GM19438 (cell line): Measurements from ENCODE around the gene DDR2.
"Not testable (repeated sequence)": the region's sequence is repeated elsewhere in the genome, so short reads cannot be mapped to it uniquely, and the experiment has no call there.

Source experiments
- ATAC-seq: cut with Tn5 transposase; IDR thresholded peaks from one replicate; pipeline ENCODE4 v1.9.1; 2021; ENCODE audit warnings: low read depth; ENCODE audit not compliant: unreplicated experiment

The DDR2 gene

GRCh38 chr1:162717548-162718184, 85.4 kb downstream of the DDR2 start:
- ATAC-seq = no peak

- ATAC-seq = no peak
These were observed 87.4 kb downstream of the DDR2 start for GRCh38 chr1:162719678-162720077.

GRCh38 chr1:162720996-162721395, 88.7 kb downstream of the DDR2 start:
- ATAC-seq = no peak

GRCh38 chr1:162721471-162721870, 89.2 kb downstream of the DDR2 start:
- no peak for ATAC-seq

- no peak for ATAC-seq
These were observed 89.8 kb downstream of the DDR2 start for GRCh38 chr1:162722036-162722435.

GRCh38 chr1:162724583-162725120, 92.4 kb downstream of the DDR2 start:
- ATAC-seq = no peak

GRCh38 chr1:162725301-162725837, 93.1 kb downstream of the DDR2 start:
- ATAC-seq = no peak

GRCh38 chr1:162726555-162726954, 94.3 kb downstream of the DDR2 start:
- ATAC-seq = no peak

- not testable (repeated sequence) for ATAC-seq
These were observed 95.2 kb downstream of the DDR2 start for GRCh38 chr1:162727493-162727892.

- ATAC-seq = no peak
These were observed 96.3 kb downstream of the DDR2 start for GRCh38 chr1:162728573-162728972.

GRCh38 chr1:162729195-162729774, 97.0 kb downstream of the DDR2 start:
- not testable (repeated sequence) for ATAC-seq

GRCh38 chr1:162732094-162732493, 99.8 kb downstream of the DDR2 start:
- no peak for ATAC-seq

GRCh38 chr1:162732566-162733335, 100.5 kb downstream of the DDR2 start:
- no peak for ATAC-seq

- ATAC-seq = no peak
These were observed 101.0 kb downstream of the DDR2 start for GRCh38 chr1:162733336-162733590.

GRCh38 chr1:162734047-162734446, 101.8 kb downstream of the DDR2 start:
- ATAC-seq = no peak

GRCh38 chr1:162736184-162736583, 103.9 kb downstream of the DDR2 start:
- no peak for ATAC-seq

GRCh38 chr1:162736633-162737067, 104.4 kb downstream of the DDR2 start:
- peak; percentile 91 for ATAC-seq

GRCh38 chr1:162740755-162741154, 108.5 kb downstream of the DDR2 start:
- no peak for ATAC-seq

GRCh38 chr1:162741574-162741973, 109.3 kb downstream of the DDR2 start:
- ATAC-seq = no peak

- ATAC-seq = not testable (repeated sequence)
These were observed 114.1 kb downstream of the DDR2 start for GRCh38 chr1:162746264-162746942.
